Small intestine (tissue), 7 donors: ENCODE results near the gene MCTP1. TPM values are rescaled to one million over a fixed set of nuclear protein-coding genes. Genes with fewer than 3 reads are reported as not detected.

Experiments used
- DNase-seq, 2 donors: peaks; one replicate each; pipeline versions ENCODE4 v3.0.0 to v3.0.0-alpha.2; 2013
- FAIRE-seq: peaks from 2 replicates; lab custom pipeline; 2012; peaks lifted over from hg19 to GRCh38; lab: Jason Lieb, UNC
- H3K27ac ChIP-seq, 3 donors: one replicate each; pipeline ENCODE4 v1.5.1; 2013; ENCODE audit warnings: low read length in 2 of 3, mild to moderate bottlenecking in 2 of 3, control low read depth in 1 of 3, inconsistent platforms in 1 of 3, low read depth in 1 of 3, moderate library complexity in 1 of 3
- H3K27me3 ChIP-seq, 3 donors: one replicate each; pipeline ENCODE4 v1.6.1; 2013; ENCODE audit warnings: low read length in 3 of 3, inconsistent platforms in 1 of 3; ENCODE audit not compliant: control insufficient read depth in 3 of 3, insufficient read depth in 3 of 3
- H3K36me3 ChIP-seq, 3 donors: one replicate each; pipeline ENCODE4 v1.6.1; 2013; ENCODE audit warnings: low read length in 3 of 3, inconsistent platforms in 1 of 3, low read depth in 1 of 3, mild to moderate bottlenecking in 1 of 3, moderate library complexity in 1 of 3; ENCODE audit not compliant: control insufficient read depth in 3 of 3, insufficient read depth in 2 of 3
- H3K4me1 ChIP-seq, 3 donors: one replicate each; pipeline ENCODE4 v1.6.1; 2013; ENCODE audit warnings: low read length in 2 of 3, inconsistent platforms in 1 of 3, low read depth in 1 of 3, mild to moderate bottlenecking in 1 of 3, moderate library complexity in 1 of 3; ENCODE audit not compliant: control insufficient read depth in 3 of 3, insufficient read depth in 2 of 3
- H3K4me3 ChIP-seq, 3 donors: one replicate each; pipeline ENCODE4 v1.5.1; 2013; ENCODE audit warnings: low read length in 3 of 3, control low read depth in 1 of 3, inconsistent platforms in 1 of 3, low read depth in 1 of 3, mild to moderate bottlenecking in 1 of 3, moderate library complexity in 1 of 3
- H3K9me3 ChIP-seq, 2 donors: one replicate each; pipeline ENCODE4 v1.6.1; 2013; ENCODE audit warnings: low read depth in 1 of 2, low read length in 1 of 2; ENCODE audit not compliant: control insufficient read depth in 2 of 2, insufficient read depth in 1 of 2
- WGBS, 3 donors: extraction: QIAGEN DNeasy Blood & Tissue Kit; methylation state at CpG; one replicate each; pipeline ENCODE4 v1.1.7; 2013; 5-methylcytosine and 5-hydroxymethylcytosine counted together
- polyA plus RNA-seq, 4 donors: library from polyadenylated mRNA; stranded (reverse) in 3 of 4; unstranded in 1 of 4; fragments of 200-250 nt in 3 of 4; fragments of 120-200 nt in 1 of 4; gene quantifications; one replicate each; pipeline versions ENCODE4 v1.2.1 to v1.2.3, GENCODE V29; 2013
- donor health status: healthy with polysubstance abuse.
- donor health status: control.
- donor health status: control.
- donor health status: Bipolar disorder and iron deficiency.
- donor health status: healthy.

Gene MCTP1
- polyA plus RNA-seq, 4 donors = 0.22 to 6.1 (median 2.3) TPM

DNA sequence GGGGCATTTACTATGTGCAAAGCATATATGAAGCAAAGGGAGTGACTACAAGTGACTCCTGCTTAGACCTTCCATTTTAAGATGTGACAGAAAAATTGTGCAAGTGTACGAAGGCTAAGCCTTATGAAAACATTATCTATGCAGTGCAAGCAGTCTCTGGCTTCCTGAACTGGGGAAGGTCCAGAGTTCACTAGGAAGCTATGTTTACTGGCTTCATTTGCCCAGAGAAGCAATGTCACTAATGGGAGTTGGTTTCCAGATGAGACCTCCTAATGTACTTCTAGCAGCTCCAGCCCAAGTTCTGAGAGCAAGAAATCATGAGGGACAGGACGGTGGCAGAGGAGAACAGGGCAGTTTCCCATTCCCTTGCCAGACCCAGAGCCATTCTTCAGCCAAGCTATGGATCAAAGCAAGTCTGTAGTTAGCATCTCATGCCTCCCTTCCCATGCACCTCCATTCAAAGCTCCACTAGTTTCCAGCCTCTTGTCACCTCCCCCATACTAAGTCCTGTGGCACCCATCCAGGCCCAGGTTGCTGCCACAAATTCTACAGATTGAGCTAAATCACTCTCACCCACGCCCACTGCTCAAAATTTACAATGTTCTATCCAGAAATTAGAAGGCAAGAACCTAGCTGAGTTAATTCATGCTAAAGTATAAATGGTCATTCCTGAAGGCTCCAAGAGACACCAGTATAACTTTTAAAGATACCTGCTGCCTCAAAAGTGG lies 21.8 kb downstream of the MCTP1 start:
- Histone ChIP-seq H3K9me3 (no peaks in the 10 kb centered on the region), H3K27me3 (peaks cover 0 to 2% (median 0%) of the 10 kb centered on the region in 3 donors), H3K4me3 (no peak overlapping the region), H3K27ac (peak overlapping the region in 1 of 3 donors; percentile 30), H3K4me1 (peaks cover 0 to 10% (median 0%) of the 10 kb centered on the region in 3 donors), H3K36me3 (no peaks in the 10 kb centered on the region)
- WGBS, 3 donors = 35 to 61% (median 51%) methylated on average over 3 of the region's 3 CpGs
- no peak for FAIRE-seq
- peak; percentile 52 to 81 for DNase-seq

DNA sequence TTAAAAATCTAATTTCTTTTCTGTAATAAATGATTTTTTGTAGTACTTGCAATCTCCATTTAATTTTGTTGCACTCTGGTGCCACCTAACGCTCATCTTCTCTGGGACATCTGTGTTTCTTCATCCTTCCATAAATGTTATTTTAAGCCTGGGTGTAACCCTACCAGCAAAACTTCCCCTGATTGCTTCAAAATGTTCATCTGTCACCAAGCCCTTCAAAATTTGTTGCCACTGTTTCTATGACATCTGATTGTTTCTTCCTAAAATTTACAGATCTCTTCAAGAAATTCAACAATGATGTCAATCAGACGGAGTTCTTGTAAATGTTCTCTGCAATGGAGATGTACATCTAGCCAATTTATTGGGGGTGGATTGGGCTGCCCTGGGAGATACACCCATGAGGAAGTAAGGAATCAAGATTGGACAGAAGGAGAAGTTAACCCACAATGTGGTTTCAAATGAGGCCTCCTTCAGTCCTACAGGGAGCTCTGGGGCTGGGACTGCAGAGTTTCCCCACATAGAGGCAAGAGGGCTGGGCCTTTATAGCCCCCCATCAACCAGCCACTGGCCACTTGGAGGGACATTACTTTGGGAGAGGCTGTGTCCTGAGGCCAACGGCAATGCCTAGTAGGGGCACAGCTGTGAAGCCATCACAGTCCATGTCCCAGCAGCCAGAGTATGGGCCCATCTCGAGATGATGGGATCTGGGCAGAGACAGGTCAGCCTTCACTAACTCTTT lies 23.3 kb downstream of the MCTP1 start:
- Histone ChIP-seq H3K4me3 (no peak overlapping the region), H3K4me1 (peaks cover 0 to 10% (median 0%) of the 10 kb centered on the region in 3 donors), H3K9me3 (no peaks in the 10 kb centered on the region), H3K36me3 (no peaks in the 10 kb centered on the region), H3K27me3 (no peaks in the 10 kb centered on the region), H3K27ac (no peak overlapping the region)
- FAIRE-seq (no peak), DNase-seq (peak; percentile 14 to 36)
- 57 to 72% (median 62%) methylated on average over 4 of the region's 4 CpGs for WGBS, 3 donors

DNA sequence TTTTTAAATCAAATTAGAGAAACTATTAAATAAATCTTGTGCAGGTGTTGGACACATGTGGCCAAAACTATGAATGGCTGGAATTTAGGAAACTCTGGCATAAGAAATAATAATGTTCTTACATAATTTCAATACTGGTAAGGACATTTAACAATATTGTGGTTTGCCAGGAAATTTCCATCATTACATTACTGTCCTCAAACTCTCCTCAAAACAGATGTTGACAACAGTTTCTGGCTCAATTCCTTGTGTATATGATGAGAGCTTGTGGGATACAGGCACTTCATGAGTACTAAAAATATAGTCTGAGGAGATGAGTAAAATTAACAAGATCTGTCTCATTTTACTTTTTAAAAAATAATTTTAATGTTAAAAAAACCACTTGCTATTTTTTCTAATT lies 27.9 kb downstream of the MCTP1 start:
- no peak for FAIRE-seq
- H3K9me3 ChIP-seq = no peaks in the 10 kb centered on the region
- no peak for DNase-seq
- no peaks in the 10 kb centered on the region for H3K27me3 ChIP-seq
- no peak overlapping the region for H3K4me3 ChIP-seq
- H3K36me3 ChIP-seq = no peaks in the 10 kb centered on the region
- no peaks in the 10 kb centered on the region for H3K4me1 ChIP-seq
- no peak overlapping the region for H3K27ac ChIP-seq

DNA sequence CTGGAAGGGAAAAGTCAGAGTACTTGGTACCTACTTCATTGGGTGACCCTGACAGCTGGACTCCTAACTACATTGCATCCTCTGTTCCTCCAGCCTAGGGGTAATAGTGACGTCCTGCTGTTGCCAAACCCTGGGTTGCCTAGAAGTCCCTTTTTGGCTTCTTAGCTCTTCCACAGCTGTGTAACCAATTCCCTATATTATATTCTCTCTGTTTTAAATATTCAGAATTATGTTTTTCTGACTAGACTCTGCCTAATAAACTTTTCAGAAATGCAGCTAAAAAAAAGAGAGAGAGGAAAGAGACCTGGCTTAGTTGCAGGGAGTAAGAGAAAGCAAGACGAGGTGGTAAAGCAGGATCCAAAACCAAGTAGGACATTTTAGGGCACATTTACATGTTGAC lies 28.4 kb downstream of the MCTP1 start:
- FAIRE-seq = no peak

DNA sequence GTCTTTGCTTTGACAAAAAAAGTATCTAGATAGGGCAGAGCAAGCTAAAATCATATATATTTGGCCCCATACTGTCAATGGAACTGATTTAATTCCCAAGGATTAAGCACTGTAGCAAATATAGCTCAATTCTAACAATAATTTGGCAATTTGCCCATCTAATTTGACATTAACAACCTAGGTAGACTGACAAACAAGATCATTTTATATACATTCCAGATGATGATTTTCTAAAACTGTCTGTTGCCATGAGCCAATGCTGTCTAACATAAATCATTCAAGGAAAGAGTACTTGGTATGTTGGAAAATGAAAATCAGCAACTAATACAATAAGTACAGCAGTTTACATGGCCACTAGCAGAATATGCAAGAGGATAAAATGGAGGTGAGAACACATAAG lies 32.1 kb downstream of the MCTP1 start:
- H3K9me3 ChIP-seq = no peaks in the 10 kb centered on the region
- no peaks in the 10 kb centered on the region for H3K27me3 ChIP-seq
- no peaks in the 10 kb centered on the region for H3K36me3 ChIP-seq
- no peaks in the 10 kb centered on the region for H3K4me1 ChIP-seq
- FAIRE-seq = no peak
- no peak overlapping the region for H3K4me3 ChIP-seq
- DNase-seq = no peak
- no peak overlapping the region for H3K27ac ChIP-seq

More for the DNA sequence above, 28.4 kb downstream of the MCTP1 start:
- H3K36me3 ChIP-seq = no peaks in the 10 kb centered on the region
- no peak overlapping the region for H3K27ac ChIP-seq
- no peaks in the 10 kb centered on the region for H3K4me1 ChIP-seq
- no peaks in the 10 kb centered on the region for H3K27me3 ChIP-seq
- WGBS, 3 donors = 63 to 70% (median 66%) methylated on average over 2 of the region's 2 CpGs
- H3K9me3 ChIP-seq = no peaks in the 10 kb centered on the region
- no peak for DNase-seq
- H3K4me3 ChIP-seq = no peak overlapping the region

DNA sequence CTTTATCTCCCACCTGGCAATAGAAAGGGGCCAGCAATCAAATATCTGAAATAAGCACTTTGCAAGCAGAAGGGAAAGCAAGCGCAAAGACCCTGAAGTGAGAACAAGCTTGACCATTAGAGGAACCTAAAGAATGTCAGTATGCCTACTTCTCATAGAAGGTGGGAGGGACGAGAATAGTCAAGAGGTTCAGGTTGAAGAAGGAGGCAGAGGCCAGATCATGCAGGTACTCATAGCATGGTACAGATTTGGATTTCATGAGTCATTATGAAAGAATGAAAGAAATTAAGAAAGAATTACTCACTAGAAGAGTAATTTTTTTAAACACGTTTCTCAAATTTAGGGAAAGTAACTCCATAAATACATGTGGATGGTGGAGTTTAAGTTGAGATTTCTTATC lies 33.7 kb downstream of the MCTP1 start:
- 71 to 79% (median 76%) methylated on average over 3 of the region's 3 CpGs for WGBS, 3 donors
- no peak overlapping the region for H3K4me3 ChIP-seq
- H3K9me3 ChIP-seq = no peaks in the 10 kb centered on the region
- no peaks in the 10 kb centered on the region for H3K36me3 ChIP-seq
- DNase-seq = no peak
- H3K27ac ChIP-seq = no peak overlapping the region
- no peaks in the 10 kb centered on the region for H3K4me1 ChIP-seq
- no peak for FAIRE-seq
- no peaks in the 10 kb centered on the region for H3K27me3 ChIP-seq

DNA sequence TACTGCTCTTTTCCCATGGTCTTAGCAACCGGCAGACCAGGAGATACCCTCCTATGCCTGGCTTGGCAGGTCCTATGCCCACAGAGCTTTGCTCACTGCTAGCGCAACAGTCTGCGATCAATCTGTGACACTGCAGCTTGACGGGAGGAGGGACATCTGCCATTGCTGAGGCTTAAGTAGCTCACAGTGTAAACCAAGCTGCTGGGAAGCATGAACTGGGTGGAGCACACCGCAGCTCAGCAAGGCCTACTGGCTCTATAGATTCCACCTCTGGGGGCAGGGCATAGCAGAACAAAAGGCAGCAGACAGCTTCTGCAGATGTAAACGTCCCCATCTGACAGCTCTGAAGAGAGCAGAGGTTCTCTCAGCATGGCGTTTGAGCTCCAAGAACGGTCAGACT lies 40.4 kb downstream of the MCTP1 start:
- DNase-seq (no peak), FAIRE-seq (no peak)
- Histone ChIP-seq H3K9me3 (no peaks in the 10 kb centered on the region), H3K27ac (no peak overlapping the region), H3K4me3 (no peak overlapping the region), H3K36me3 (no peaks in the 10 kb centered on the region), H3K4me1 (no peaks in the 10 kb centered on the region), H3K27me3 (peaks cover 0 to 6% (median 0%) of the 10 kb centered on the region in 3 donors)
- 58 to 64% (median 61%) methylated on average over 8 of the region's 8 CpGs for WGBS, 3 donors

DNA sequence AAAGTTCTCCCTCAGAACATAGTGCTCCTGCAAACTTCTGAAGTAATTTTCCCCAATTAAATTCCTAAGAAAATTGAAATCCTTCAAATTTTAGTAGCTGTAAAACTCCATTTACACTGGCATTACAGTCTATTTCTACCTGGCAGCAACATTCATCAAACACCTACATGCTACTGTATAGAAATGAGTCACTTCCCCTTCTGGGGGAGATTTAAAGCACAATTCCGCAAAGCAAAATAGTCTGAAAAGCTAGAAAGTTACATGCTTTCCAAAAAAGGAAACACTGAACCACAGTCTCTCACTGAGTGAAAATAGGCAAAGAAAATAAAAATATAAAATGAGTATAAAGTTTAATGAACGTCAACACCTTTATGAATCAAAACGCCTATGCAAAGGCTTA lies 43.3 kb downstream of the MCTP1 start:
- DNase-seq (no peak), FAIRE-seq (no peak)
- H3K4me3 ChIP-seq = no peak overlapping the region
- no peaks in the 10 kb centered on the region for H3K36me3 ChIP-seq
- no peak overlapping the region for H3K27ac ChIP-seq
- no peaks in the 10 kb centered on the region for H3K9me3 ChIP-seq
- no peaks in the 10 kb centered on the region for H3K4me1 ChIP-seq
- peaks cover 0 to 6% (median 0%) of the 10 kb centered on the region in 3 donors for H3K27me3 ChIP-seq
- 64 to 75% (median 71%) methylated on average over 3 of the region's 3 CpGs for WGBS, 3 donors
